Ovary (tissue), 9 donors: ENCODE data around the gene GPR150. TPM values are rescaled to one million over a fixed set of nuclear protein-coding genes. Genes with fewer than 3 reads are reported as not detected.

ENCODE experiments used
- DNase-seq, 5 donors: peaks; one replicate each; pipeline ENCODE4 v3.0.0-alpha.2; 2019 to 2020
- H3K27ac ChIP-seq, 2 donors: fragments of 200-600 bp; one replicate each; pipeline versions ENCODE4 v1.5.1 to v1.8.0; 2019 to 2022
- H3K27me3 ChIP-seq: fragments of 200-600 bp; one replicate; pipeline ENCODE4 v1.8.0; 2022
- H3K36me3 ChIP-seq: fragments of 200-600 bp; sonication (generic); one replicate; pipeline ENCODE4 v1.5.1; 2019
- H3K4me1 ChIP-seq: one replicate; pipeline ENCODE4 v1.8.1; 2013; ENCODE audit warnings: mild to moderate bottlenecking, moderate library complexity; ENCODE audit not compliant: insufficient read depth
- H3K4me3 ChIP-seq: fragments of 200-600 bp; sonication (generic); one replicate; pipeline ENCODE4 v1.5.1; 2017
- H3K9me3 ChIP-seq, 2 donors: fragments of 200-600 bp in 1 of 2; sonication (generic) in 1 of 2; one replicate each; pipeline versions ENCODE4 v1.5.1 to v1.8.1; 2013 to 2019; ENCODE audit warnings: mild to moderate bottlenecking in 1 of 2, moderate library complexity in 1 of 2
- CTCF ChIP-seq, 3 donors: fragments of 450-650 bp in 2 of 3; fragments of 200-600 bp in 1 of 3; IDR thresholded peaks; one replicate each; pipeline versions ENCODE4 v1.5.1 to v1.8.0; 2016 to 2022; ENCODE audit warnings: antibody characterized with exemption in 3 of 3, mild to moderate bottlenecking in 1 of 3
- EP300 ChIP-seq: sonication (generic); formaldehyde crosslinking; IDR thresholded peaks from one replicate; pipeline ENCODE4 v1.6.1; 2017; ENCODE audit warnings: antibody characterized with exemption
- POLR2A ChIP-seq: fragments of 450-650 bp; IDR thresholded peaks from one replicate; pipeline ENCODE4 v1.6.1; 2017; ENCODE audit warnings: antibody characterized with exemption, mild to moderate bottlenecking, moderate library complexity
- WGBS, 3 donors: extraction: QIAGEN DNeasy Blood & Tissue Kit in 1 of 3; methylation state at CpG; one replicate each; pipeline versions ENCODE4 v1.1.5 to v1.1.7; 2013 to 2017; 5-methylcytosine and 5-hydroxymethylcytosine counted together
- intact Hi-C, 4 donors: fragments of 100-400 bp; cut with DNase I; formaldehyde crosslinking; loops; one replicate each; pipeline versions ENCODE4 v1.11.0 to v1.15.1; 2022 to 2023
- polyA plus RNA-seq, 2 donors: library from polyadenylated mRNA; stranded (reverse); fragments of 200-250 nt in 1 of 2; fragments of 350-450 nt in 1 of 2; fragmentation: Illumina TruSeq in 1 of 2; extraction: RNeasy Lipid Tissue Mini Kit (QIAGEN cat#74804) in 1 of 2; gene quantifications; one replicate each; pipeline ENCODE4 v1.2.3, GENCODE V29; 2013 to 2014
- total RNA-seq, 7 donors: library from RNA; depleted of rRNA in 2 of 7; stranded (reverse); fragments of >200 nt in 2 of 7; fragmentation: NEBNext Ultra II Directional in 3 of 7; extraction: Animal tissue kit (Norgen Biotek cat#: 25700) in 3 of 7; gene quantifications; one replicate each; pipeline versions ENCODE4 v1.1.0 to v1.2.4, GENCODE V29; 2016 to 2023
- donor health status: DM: no; HTN: no; CAD: no; lungs with moderate emphysema.
- donor health status: DM: no; HTN: no; CAD: no.
- donor health status: Bipolar disorder and iron deficiency.
- donor health status: DM: yes; HTN: yes; CAD: no.
- donor health status: DM: no; HTN: no; CAD: no.
- donor health status: DM: yes; HTN: yes; CAD: no.

Gene GPR150
- total and polyA plus RNA-seq, 9 donors = 0.05 to 0.50 (median 0.10) TPM; not detected in 4

DNA sequence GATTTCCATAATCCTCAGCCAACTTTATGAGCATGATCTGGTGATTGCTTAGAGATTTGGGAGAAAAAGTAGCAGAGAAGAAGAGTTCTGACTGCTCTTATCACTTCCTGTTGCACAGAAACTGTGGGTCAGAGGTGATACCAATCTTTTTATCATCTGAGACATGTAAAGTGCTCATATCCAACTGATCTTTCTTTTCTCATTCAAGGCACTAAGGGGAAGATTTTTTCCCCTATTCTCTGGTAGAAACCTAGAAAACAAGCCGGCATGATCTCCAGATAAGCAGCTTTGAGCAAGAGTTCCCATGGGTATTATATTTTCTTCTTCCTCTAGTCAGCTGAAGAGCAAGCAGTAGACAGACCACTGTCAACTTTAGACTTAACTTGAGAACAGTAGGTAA, 29.0 kb upstream of the GPR150 start:
- Histone ChIP-seq H3K27ac (no peak overlapping the region), H3K4me3 (no peak overlapping the region), H3K4me1 (no peaks in the 10 kb centered on the region), H3K36me3 (no peaks in the 10 kb centered on the region), H3K9me3 (no peaks in the 10 kb centered on the region), H3K27me3 (no peaks in the 10 kb centered on the region)
- TF ChIP-seq EP300 = no peak
- TF ChIP-seq POLR2A = no peak
- no peak for TF ChIP-seq CTCF (IDR thresholded peaks at IDR 0.05)
- 72 to 82% (median 77%) methylated on average over 1 of the region's 1 CpG for WGBS, 3 donors
- no peak for DNase-seq
- intact Hi-C loops = no loop called here

GRCh38 chr5:95591490-95591901, 28.4 kb upstream of the GPR150 start:
- H3K4me3 ChIP-seq = no peak overlapping the region
- H3K27me3 ChIP-seq = no peaks in the 10 kb centered on the region
- WGBS, 3 donors = 94 to 97% (median 95%) methylated on average over 5 of the region's 5 CpGs
- TF ChIP-seq CTCF (IDR thresholded peaks at IDR 0.05) = no peak
- no peak for TF ChIP-seq EP300
- no peak for TF ChIP-seq POLR2A
- no peak overlapping the region for H3K27ac ChIP-seq
- no peak for DNase-seq
- intact Hi-C loops = no loop called here
- H3K4me1 ChIP-seq = no peaks in the 10 kb centered on the region
- no peaks in the 10 kb centered on the region for H3K36me3 ChIP-seq
- no peaks in the 10 kb centered on the region for H3K9me3 ChIP-seq

GRCh38 chr5:95595289-95595931, 24.5 kb upstream of the GPR150 start:
- Histone ChIP-seq H3K4me1 (no peaks in the 10 kb centered on the region), H3K27me3 (no peaks in the 10 kb centered on the region), H3K27ac (no peak overlapping the region), H3K36me3 (no peaks in the 10 kb centered on the region), H3K9me3 (no peaks in the 10 kb centered on the region), H3K4me3 (no peak overlapping the region)
- 90 to 93% (median 91%) methylated on average over 3 of the region's 3 CpGs for WGBS, 3 donors
- intact Hi-C loops = no loop called here
- DNase-seq = no peak
- no peak for TF ChIP-seq EP300
- no peak for TF ChIP-seq POLR2A
- no peak for TF ChIP-seq CTCF (IDR thresholded peaks at IDR 0.05)

- intact Hi-C loops = no loop called here
- 76 to 86% (median 77%) methylated on average over 1 of the region's 1 CpG for WGBS, 3 donors
- Histone ChIP-seq H3K4me3 (no peak overlapping the region), H3K27ac (no peak overlapping the region), H3K27me3 (no peaks in the 10 kb centered on the region), H3K4me1 (no peaks in the 10 kb centered on the region), H3K36me3 (no peaks in the 10 kb centered on the region), H3K9me3 (no peaks in the 10 kb centered on the region)
- DNase-seq = no peak
- TF ChIP-seq EP300 (no peak), POLR2A (no peak)
Measured at GRCh38 chr5:95599252-95599651, 20.6 kb upstream of the GPR150 start.

DNA sequence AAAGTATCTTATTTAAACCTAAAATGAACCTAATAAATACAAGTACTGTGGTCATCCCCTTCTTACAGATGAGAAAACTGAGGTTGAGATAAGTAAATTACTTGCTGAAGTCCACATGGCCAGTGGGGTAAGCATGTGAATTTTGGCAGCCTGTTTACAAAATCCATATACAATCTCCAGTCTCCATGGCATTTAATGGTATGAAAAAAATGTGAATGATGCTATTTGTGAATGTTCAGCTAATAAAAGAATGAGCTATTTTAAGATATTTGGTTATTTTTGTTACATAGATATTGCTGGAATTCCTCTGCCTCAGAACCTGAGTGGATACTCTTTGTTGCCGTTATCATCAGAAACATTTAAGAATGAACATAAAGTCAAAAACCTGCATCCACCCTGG, 19.3 kb upstream of the GPR150 start:
- 39 to 65% (median 51%) methylated on average over 1 of the region's 1 CpG for WGBS, 3 donors
- H3K4me3 ChIP-seq = no peak overlapping the region
- no peaks in the 10 kb centered on the region for H3K27me3 ChIP-seq
- DNase-seq = no peak
- no peak overlapping the region for H3K27ac ChIP-seq
- no peak for TF ChIP-seq CTCF (IDR thresholded peaks at IDR 0.05)
- TF ChIP-seq POLR2A = no peak
- TF ChIP-seq EP300 = no peak
- H3K36me3 ChIP-seq = no peaks in the 10 kb centered on the region
- intact Hi-C loops = no loop called here
- H3K9me3 ChIP-seq = no peaks in the 10 kb centered on the region
- H3K4me1 ChIP-seq = no peaks in the 10 kb centered on the region
